ENCODE results near the gene ZNRF3.
"Not testable (repeated sequence)": the region's sequence is repeated elsewhere in the genome, so short reads cannot be mapped to it uniquely, and the experiment has no call there.

Gene ZNRF3

GRCh38 chr22:29080106-29080975 is 197.0 kb downstream of the ZNRF3 start:
- no peak for TF ChIP-seq CTCF (IDR thresholded peaks at IDR 0.05; ENCODE audit: insufficient read depth, low read length, poor library complexity, severe bottlenecking)
- Histone ChIP-seq H3K36me3 (ENCODE audit: control insufficient read depth, insufficient read depth, low read length) (no peaks in the 10 kb centered on the region), H3K4me3 (replicated peaks; ENCODE audit: low read depth, low read length) (no peak overlapping the region), H3K27me3 (replicated peaks; ENCODE audit: control insufficient read depth, insufficient read depth, low read length) (no peaks in the 10 kb centered on the region)
- DNase-seq (ENCODE audit: extremely low read depth, insufficient read length), result no peak

GRCh38 chr22:29081517-29082236 is 198.3 kb downstream of the ZNRF3 start:
- Histone ChIP-seq H3K27me3 (replicated peaks; ENCODE audit: control insufficient read depth, insufficient read depth, low read length) (no peaks in the 10 kb centered on the region), H3K36me3 (ENCODE audit: control insufficient read depth, insufficient read depth, low read length) (no peaks in the 10 kb centered on the region), H3K4me3 (replicated peaks; ENCODE audit: low read depth, low read length) (no peak overlapping the region)
- no peak for TF ChIP-seq CTCF (IDR thresholded peaks at IDR 0.05; ENCODE audit: insufficient read depth, low read length, poor library complexity, severe bottlenecking)
- DNase-seq (ENCODE audit: extremely low read depth, insufficient read length), result no peak

GRCh38 chr22:29082826-29083545 is 199.6 kb downstream of the ZNRF3 start:
- Histone ChIP-seq H3K27me3 (replicated peaks; ENCODE audit: control insufficient read depth, insufficient read depth, low read length) (no peaks in the 10 kb centered on the region), H3K36me3 (ENCODE audit: control insufficient read depth, insufficient read depth, low read length) (no peaks in the 10 kb centered on the region), H3K4me3 (replicated peaks; ENCODE audit: low read depth, low read length) (no peak overlapping the region)
- TF ChIP-seq CTCF (IDR thresholded peaks at IDR 0.05; ENCODE audit: insufficient read depth, low read length, poor library complexity, severe bottlenecking), result no peak
- no peak for DNase-seq (ENCODE audit: extremely low read depth, insufficient read length)

- not testable (repeated sequence) for DNase-seq (ENCODE audit: extremely low read depth, insufficient read length); H3K36me3 ChIP-seq (ENCODE audit: control insufficient read depth, insufficient read depth, low read length); H3K27me3 ChIP-seq (replicated peaks; ENCODE audit: control insufficient read depth, insufficient read depth, low read length); H3K4me3 ChIP-seq (replicated peaks; ENCODE audit: low read depth, low read length)
Measured at GRCh38 chr22:29083576-29083932, 200.2 kb downstream of the ZNRF3 start.

- no peak overlapping the region for H3K4me3 ChIP-seq (replicated peaks; ENCODE audit: low read depth, low read length)
Measured at GRCh38 chr22:29083933-29084591, 200.7 kb downstream of the ZNRF3 start.

More at GRCh38 chr22:29083933-29084591, 200.7 kb downstream of the ZNRF3 start:
- no peaks in the 10 kb centered on the region for H3K27me3 ChIP-seq (replicated peaks; ENCODE audit: control insufficient read depth, insufficient read depth, low read length)
- no peak for TF ChIP-seq CTCF (IDR thresholded peaks at IDR 0.05; ENCODE audit: insufficient read depth, low read length, poor library complexity, severe bottlenecking)
- H3K36me3 ChIP-seq (ENCODE audit: control insufficient read depth, insufficient read depth, low read length), result no peaks in the 10 kb centered on the region
- DNase-seq (ENCODE audit: extremely low read depth, insufficient read length), result no peak
